ENCODE results near the gene TOLLIP. TPM values are rescaled to one million over a fixed set of nuclear protein-coding genes. Genes with fewer than 3 reads are reported as not detected.

The TOLLIP gene
- total RNA-seq, 1 experiment from 2014 or later = 32.3 TPM

DNA sequence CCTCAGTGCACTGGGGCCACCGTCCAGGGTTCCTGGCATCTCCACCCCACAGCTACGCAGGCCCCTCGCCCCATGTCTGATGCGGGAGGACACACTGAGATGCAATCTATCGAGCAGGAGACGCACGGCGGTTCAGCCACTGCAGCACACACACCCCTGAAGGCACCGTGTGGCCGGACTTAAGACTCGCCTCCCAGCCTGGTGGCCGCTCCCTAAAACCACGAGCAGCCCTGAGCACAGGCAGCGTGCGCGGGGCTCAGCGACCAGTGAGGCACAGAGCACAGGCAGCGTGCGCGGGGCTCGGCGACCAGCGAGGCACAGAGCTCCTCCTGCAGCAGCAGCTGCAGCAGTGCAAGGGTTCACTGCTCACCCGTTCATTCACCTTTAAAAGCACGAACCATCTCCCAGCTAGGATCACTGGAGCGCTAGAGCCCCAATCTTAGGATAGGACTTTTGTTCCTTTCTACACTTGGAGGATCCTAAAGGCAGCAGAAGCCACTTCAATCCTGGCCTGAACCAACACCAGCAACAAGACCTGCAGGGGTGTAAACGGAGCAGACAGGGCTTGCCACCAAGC, 31.4 kb downstream of the TOLLIP start:
- Mint-ChIP-seq H3K27ac (peak overlapping the region in 1 of 3 experiments; percentile 64; a peak in 1 of 7 replicates), H3K27me3 (ENCODE audit: low read depth) (no peaks in the 10 kb centered on the region), H3K4me3 (no peak overlapping the region), H3K36me3 (ENCODE audit: insufficient read depth in 1 of 3, low read depth in 3 of 3) (peaks cover 3 to 33% (median 33%) of the 10 kb centered on the region in 3 experiments; a peak in 6 of 7 replicates), H3K9me3 (no peaks in the 10 kb centered on the region), H3K4me1 (peaks cover 5% of the 10 kb centered on the region in 2 experiments; a peak in 3 of 4 replicates)
- Histone ChIP-seq H3T11ph (ENCODE audit: low read length) (no peak overlapping the region), H3K18ac (ENCODE audit: insufficient read length, low read depth, low read length) (no peak overlapping the region), H3K9me3 (ENCODE audit: control insufficient read depth, low read depth, low read length) (no peaks in the 10 kb centered on the region), H2BK20ac (ENCODE audit: low read depth, low read length, poor library complexity, severe bottlenecking) (no peak overlapping the region), H4K20me1 (ENCODE audit: control insufficient read depth, insufficient read depth, insufficient read length) (no peaks in the 10 kb centered on the region), H4K5ac (ENCODE audit: insufficient read length, low read depth, low read length) (no peak overlapping the region), H2BK12ac (ENCODE audit: insufficient read length, low read depth, low read length) (no peak overlapping the region), H3K79me2 (ENCODE audit: insufficient read depth, low read length) (no peaks in the 10 kb centered on the region), H3K56ac (ENCODE audit: insufficient read length, low read depth, low read length) (no peak overlapping the region), H2AFZ (ENCODE audit: low read length) (no peak overlapping the region), H3K4ac (ENCODE audit: low read depth, low read length) (no peak overlapping the region), H3K4me1 (ENCODE audit: insufficient read depth, low read length) (no peaks in the 10 kb centered on the region), H2AK5ac (ENCODE audit: insufficient read length, low read length) (no peak overlapping the region), H4K8ac (replicated peaks; ENCODE audit: insufficient read length, low read depth, low read length) (no peak overlapping the region), H3K9ac (ENCODE audit: extremely low read depth, insufficient read length, low read length) (no peak overlapping the region), H3K27ac (ENCODE audit: insufficient read length, low read depth, low read length) (no peak overlapping the region), H3K79me1 (ENCODE audit: insufficient read depth, low read depth, low read length, poor library complexity, severe bottlenecking) (no peaks in the 10 kb centered on the region), H3K4me2 (ENCODE audit: insufficient read depth, insufficient read length, low read length) (no peak overlapping the region), H2BK120ac (ENCODE audit: low read depth, low read length, poor library complexity, severe bottlenecking) (no peak overlapping the region), H4K91ac (ENCODE audit: insufficient read length, low read depth, low read length) (no peak overlapping the region), H3K23ac (ENCODE audit: insufficient read length, low read depth, low read length) (no peak overlapping the region), H2BK5ac (ENCODE audit: insufficient read length, low read length) (no peak overlapping the region), H3K27me3 (ENCODE audit: insufficient read depth, low read length) (no peaks in the 10 kb centered on the region), H2BK15ac (ENCODE audit: low read depth, low read length) (no peak overlapping the region), H3K14ac (ENCODE audit: insufficient read depth, low read length) (no peak overlapping the region), H3K23me2 (ENCODE audit: insufficient read length, low read depth, low read length, poor library complexity, severe bottlenecking) (no peaks in the 10 kb centered on the region)
- WGBS (ENCODE audit: extremely low coverage, insufficient read length, low lambda C conversion rate) = no CpG with 5 or more reads among the region's 27 CpGs
- TF ChIP-seq, protein P1, sequence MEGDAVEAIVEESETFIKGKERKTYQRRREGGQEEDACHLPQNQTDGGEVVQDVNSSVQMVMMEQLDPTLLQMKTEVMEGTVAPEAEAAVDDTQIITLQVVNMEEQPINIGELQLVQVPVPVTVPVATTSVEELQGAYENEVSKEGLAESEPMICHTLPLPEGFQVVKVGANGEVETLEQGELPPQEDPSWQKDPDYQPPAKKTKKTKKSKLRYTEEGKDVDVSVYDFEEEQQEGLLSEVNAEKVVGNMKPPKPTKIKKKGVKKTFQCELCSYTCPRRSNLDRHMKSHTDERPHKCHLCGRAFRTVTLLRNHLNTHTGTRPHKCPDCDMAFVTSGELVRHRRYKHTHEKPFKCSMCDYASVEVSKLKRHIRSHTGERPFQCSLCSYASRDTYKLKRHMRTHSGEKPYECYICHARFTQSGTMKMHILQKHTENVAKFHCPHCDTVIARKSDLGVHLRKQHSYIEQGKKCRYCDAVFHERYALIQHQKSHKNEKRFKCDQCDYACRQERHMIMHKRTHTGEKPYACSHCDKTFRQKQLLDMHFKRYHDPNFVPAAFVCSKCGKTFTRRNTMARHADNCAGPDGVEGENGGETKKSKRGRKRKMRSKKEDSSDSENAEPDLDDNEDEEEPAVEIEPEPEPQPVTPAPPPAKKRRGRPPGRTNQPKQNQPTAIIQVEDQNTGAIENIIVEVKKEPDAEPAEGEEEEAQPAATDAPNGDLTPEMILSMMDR (conservative IDR thresholded peaks at IDR 0.05) = no peak
- DNase-seq = no peak

Data from H9 (cell line).